ENCODE measurements around the gene NOD2. TPM values are rescaled to one million over a fixed set of nuclear protein-coding genes. Genes with fewer than 3 reads are reported as not detected.
A peak's percentile ranks its signal among the peaks of the same experiment; 100 is the strongest.

NOD2 gene
- total and polyA plus RNA-seq, 2 of the 13 experiments (the other 11 are each of a cell fraction or from before 2014, with no cell fraction given), result 0.27 to 0.81 TPM

- Histone ChIP-seq H3K27me3 (ENCODE audit: control insufficient read depth in 1 of 2, insufficient read depth in 2 of 2, low read length in 2 of 2) (no peaks in the 10 kb centered on the region), H2AFZ (ENCODE audit: low read length) (no peak overlapping the region), H3K4me3 (replicated peaks in 1 of 3; ENCODE audit: insufficient read depth in 1 of 3, low read depth in 2 of 3, low read length in 3 of 3) (no peak overlapping the region), H4K20me1 (ENCODE audit: insufficient read depth, low read length) (no peaks in the 10 kb centered on the region), H3K79me2 (ENCODE audit: insufficient read depth, low read length) (no peaks in the 10 kb centered on the region), H3K4me2 (ENCODE audit: low read depth, low read length) (no peak overlapping the region), H3K27ac (ENCODE audit: extremely low read length, insufficient read depth, low read length) (no peak overlapping the region), H3K9ac (ENCODE audit: insufficient read depth, low read depth, low read length) (no peak overlapping the region), H3K9me3 (ENCODE audit: low read length) (no peaks in the 10 kb centered on the region), H3K36me3 (replicated peaks in 1 of 2; ENCODE audit: control insufficient read depth in 1 of 2, insufficient read depth in 2 of 2, low read length in 2 of 2) (no peaks in the 10 kb centered on the region), H3K4me1 (ENCODE audit: insufficient read depth, low read length) (peaks cover 38% of the 10 kb centered on the region)
- in situ Hi-C loops (cut with HindIII; ENCODE audit: extremely low pct_ligation_motif_present, low pct_unique_long_range_greater_than_20kb), result loop anchor here (10.0 kb wide), 1 partner anchor 399 kb away; the partner anchor contains the start of gene ADCY7
- TF ChIP-seq ZNF34 (CRISPR knock-in tag; IDR thresholded peaks at IDR 0.05; ENCODE audit: borderline replicate concordance) (0 out of 2 replicates have a peak, but pooled peaks have one; percentile 21), HDAC6 (IDR thresholded peaks at IDR 0.05; ENCODE audit: low read depth, low read length) (no peak)
- intact Hi-C loops (cut with micrococcal nuclease; ENCODE audit: unreplicated experiment), result loop anchor here (10.0 kb wide), 1 partner anchor 419 kb away; no protein-coding TSS in a partner anchor
- ChIA-PET CTCF (ENCODE audit: low intra/inter-chr PET ratio, low total read pairs) (interaction anchor here (2.0 kb wide), 1 partner anchor 142 kb away, joined by 15 read pairs; no protein-coding TSS in a partner anchor), POLR2A (interaction anchor here (1.7 kb wide), 2 partner anchors 114 to 116 kb away, joined by 4 to 7 read pairs; partner anchors contain the start of gene NKD1)
- no peak for ATAC-seq
- FAIRE-seq, result no peak
- no peak for DNase-seq (ENCODE audit: low spot score)
- 85% methylated on average over 5 of the region's 5 CpGs for WGBS (ENCODE audit: low lambda C conversion rate)
- BruUV-seq (replicated peaks), result no TSS peak
Measured at GRCh38 chr16:50664270-50664669, 29.1 kb upstream of the NOD2 start.

- ChIA-PET CTCF (ENCODE audit: low intra/inter-chr PET ratio, low total read pairs) (interaction anchor here (1.2 to 2.0 kb wide), 3 partner anchors 141 to 293 kb away, joined by 4 to 15 read pairs (median 8); no protein-coding TSS in a partner anchor), POLR2A (interaction anchor here (0.7 to 1.7 kb wide), 11 partner anchors 8 to 296 kb away, joined by 3 to 10 read pairs (median 3); partner anchors contain the start of gene NKD1)
- no peak overlapping the region for H3K27ac ChIP-seq (ENCODE audit: extremely low read length, insufficient read depth, low read length)
- FAIRE-seq, result peak; percentile 85
- peak; percentile 59 for DNase-seq (ENCODE audit: low spot score)
- peak overlapping the region; percentile 93 for H2AFZ ChIP-seq (ENCODE audit: low read length)
- peaks cover 1% of the 10 kb centered on the region; the same call in 1 of the 2 replicates for H3K9me3 ChIP-seq (ENCODE audit: low read length)
- peak overlapping the region; percentile 83 for H3K4me2 ChIP-seq (ENCODE audit: low read depth, low read length)
- H3K4me3 ChIP-seq (replicated peaks in 1 of 3; ENCODE audit: insufficient read depth in 1 of 3, low read depth in 2 of 3, low read length in 3 of 3), result peak overlapping the region; percentile 57 to 76 (median 69)
- H3K36me3 ChIP-seq (replicated peaks in 1 of 2; ENCODE audit: control insufficient read depth in 1 of 2, insufficient read depth in 2 of 2, low read length in 2 of 2), result no peaks in the 10 kb centered on the region
- H4K20me1 ChIP-seq (ENCODE audit: insufficient read depth, low read length), result no peaks in the 10 kb centered on the region
- BruUV-seq (replicated peaks), result no TSS peak
- in situ Hi-C loops (cut with HindIII; ENCODE audit: extremely low pct_ligation_motif_present, low pct_unique_long_range_greater_than_20kb) (loop anchor here (5.0 to 10.0 kb wide), 3 partner anchors 142 to 401 kb away; partner anchors contain the start of gene ADCY7), intact Hi-C loops (cut with micrococcal nuclease; ENCODE audit: unreplicated experiment) (loop anchor here (1.0 to 10.0 kb wide), 5 partner anchors 77 to 421 kb away; partner anchors contain the start of gene CYLD)
- WGBS (ENCODE audit: low lambda C conversion rate), result 18% methylated on average over 40 of the region's 40 CpGs
- peak; percentile 69 for ATAC-seq
- H3K9ac ChIP-seq (ENCODE audit: insufficient read depth, low read depth, low read length), result peak overlapping the region; percentile 67
- H3K27me3 ChIP-seq (ENCODE audit: control insufficient read depth in 1 of 2, insufficient read depth in 2 of 2, low read length in 2 of 2), result no peaks in the 10 kb centered on the region
- peaks cover 39% of the 10 kb centered on the region for H3K4me1 ChIP-seq (ENCODE audit: insufficient read depth, low read length)
- no peaks in the 10 kb centered on the region for H3K79me2 ChIP-seq (ENCODE audit: insufficient read depth, low read length)
- no peak for TF ChIP-seq ZNF564 (CRISPR knock-in tag; IDR thresholded peaks at IDR 0.05)
- no peak for TF ChIP-seq NR1H2 (CRISPR knock-in tag; IDR thresholded peaks at IDR 0.05; ENCODE audit: borderline replicate concordance, low read depth)
- no peak for TF ChIP-seq REXO4 (CRISPR knock-in tag; IDR thresholded peaks at IDR 0.05; ENCODE audit: borderline replicate concordance)
- no peak for TF ChIP-seq ATF3 (CRISPR knock-in tag; IDR thresholded peaks at IDR 0.05)
- TF ChIP-seq FOXO1 (CRISPR knock-in tag; IDR thresholded peaks at IDR 0.05), result no peak
- 0 out of 2 replicates have a peak, but pooled peaks have one; percentile 45 for TF ChIP-seq SP4 (CRISPR knock-in tag; IDR thresholded peaks at IDR 0.05)
- TF ChIP-seq ZNF570 (CRISPR knock-in tag; IDR thresholded peaks at IDR 0.05; ENCODE audit: borderline replicate concordance), result no peak
- TF ChIP-seq MEIS2 (CRISPR knock-in tag; IDR thresholded peaks at IDR 0.05), result no peak
- peak; percentile 47; the same call in 1 of the 2 replicates for TF ChIP-seq ZFY (CRISPR knock-in tag; IDR thresholded peaks at IDR 0.05)
- 0 out of 2 replicates have a peak, but pooled peaks have one; percentile 25 for TF ChIP-seq DRAP1 (CRISPR knock-in tag; IDR thresholded peaks at IDR 0.05)
- TF ChIP-seq ATRX (CRISPR knock-in tag; IDR thresholded peaks at IDR 0.05; ENCODE audit: borderline replicate concordance), result no peak
- TF ChIP-seq SIN3A (IDR thresholded peaks at IDR 0.05; ENCODE audit: borderline replicate concordance, low read depth, low read length), result no peak
- no peak for TF ChIP-seq ZNF468 (CRISPR knock-in tag; IDR thresholded peaks at IDR 0.05)
- TF ChIP-seq AKAP8 (CRISPR knock-in tag; IDR thresholded peaks at IDR 0.05), result no peak
- TF ChIP-seq NCOA2 (CRISPR knock-in tag; IDR thresholded peaks at IDR 0.05), result no peak
Measured at GRCh38 chr16:50665128-50665878, 28.1 kb upstream of the NOD2 start.

All from HepG2 (cell line).